HG02943 (cell line): ENCODE data around the gene CLEC16A.

Source experiments
- ATAC-seq: cut with Tn5 transposase; IDR thresholded peaks from one replicate; pipeline ENCODE4 v1.9.1; 2021; ENCODE audit warnings: mild to moderate bottlenecking, low read depth, moderate library complexity; ENCODE audit not compliant: unreplicated experiment

Gene CLEC16A

DNA sequence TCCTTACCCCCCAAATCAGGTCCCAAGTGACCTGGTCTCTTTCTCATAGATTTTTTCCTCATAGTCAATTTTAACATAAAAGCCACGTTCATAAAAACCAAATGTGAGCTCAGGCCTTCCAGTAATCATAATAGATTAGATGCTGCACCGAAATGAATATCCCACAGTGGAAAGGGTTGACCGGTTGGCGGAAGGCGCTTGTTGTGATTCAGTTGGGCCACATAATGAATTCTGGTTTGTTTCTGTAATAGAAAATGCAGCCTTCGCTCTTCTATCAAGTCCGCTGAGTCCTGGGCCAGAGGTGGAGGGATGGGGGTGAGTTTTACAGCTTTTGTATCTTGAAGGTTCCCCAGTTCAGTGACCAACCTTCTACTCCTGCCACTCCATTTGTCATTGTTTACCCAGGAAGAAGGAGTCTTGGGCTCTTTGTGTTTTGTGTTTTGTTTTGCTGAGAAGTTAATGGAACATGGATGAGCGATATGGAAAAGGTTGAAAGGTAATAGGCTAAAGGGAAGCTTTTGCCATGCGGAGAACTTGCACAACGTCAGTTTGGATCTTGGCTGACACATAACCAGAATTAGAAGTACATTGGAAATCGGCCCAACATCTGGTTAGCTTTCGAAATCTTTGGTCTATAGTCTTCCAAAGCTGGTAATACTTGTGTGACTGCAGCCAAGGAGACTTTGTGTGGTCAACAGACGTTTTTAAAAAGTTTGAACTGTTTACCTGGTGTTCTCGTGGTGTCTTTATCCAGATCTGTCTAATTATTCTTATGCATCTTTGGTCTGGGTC lies 89.5 kb downstream of the CLEC16A start:
- ATAC-seq = no peak

DNA sequence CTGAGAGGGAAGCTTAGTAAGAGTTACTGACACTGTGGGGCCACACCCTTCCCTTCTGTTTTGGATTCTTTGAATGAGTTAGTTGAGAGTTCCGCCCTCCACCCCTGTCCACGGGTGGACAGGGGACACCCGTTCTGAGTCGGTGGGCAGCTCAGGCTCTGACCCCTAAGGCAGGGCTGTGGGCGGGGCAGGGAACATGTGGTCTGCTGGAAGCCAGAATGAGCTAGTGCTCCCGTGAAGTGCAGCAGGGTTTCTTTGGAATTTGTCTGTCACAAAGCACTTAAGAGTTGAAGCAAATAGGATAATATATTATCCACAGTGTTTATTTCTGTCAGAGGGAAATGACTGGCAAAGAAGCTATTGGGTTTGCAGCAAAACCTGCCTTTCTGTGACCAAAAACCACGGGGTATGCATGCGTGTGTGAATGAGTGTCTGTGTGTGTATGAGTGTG lies 90.1 kb downstream of the CLEC16A start:
- ATAC-seq = no peak

GRCh38 chr16:11035096-11035495 lies 90.7 kb downstream of the CLEC16A start:
- ATAC-seq = no peak

- ATAC-seq = no peak
These were observed 91.7 kb downstream of the CLEC16A start for GRCh38 chr16:11036040-11036439.

DNA sequence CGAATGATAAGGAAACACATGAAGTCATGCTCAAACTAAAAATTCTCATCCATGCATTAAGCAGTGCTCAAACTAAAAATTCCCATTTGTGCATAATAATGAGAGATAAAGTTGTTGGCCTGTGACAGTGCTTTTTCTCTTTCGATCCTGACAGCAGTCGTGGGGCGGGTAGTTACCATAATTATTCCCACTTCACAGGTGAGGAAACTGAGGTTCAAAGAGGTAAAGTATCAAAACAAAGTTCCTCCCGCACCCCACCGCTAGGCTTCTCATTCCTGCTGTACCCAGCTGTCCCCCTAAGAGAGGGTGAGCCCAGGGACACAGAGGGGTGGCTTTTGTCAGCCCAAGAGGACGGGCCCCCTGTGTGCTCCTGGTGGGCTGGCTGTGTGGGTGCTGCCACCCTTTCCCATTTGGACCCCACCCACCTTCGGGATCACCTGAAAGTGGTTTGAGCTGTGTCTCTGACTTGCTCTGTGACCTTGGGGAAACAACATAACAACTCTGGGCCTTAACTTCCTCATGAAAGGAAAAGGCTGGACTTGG lies 92.6 kb downstream of the CLEC16A start:
- no peak for ATAC-seq

DNA sequence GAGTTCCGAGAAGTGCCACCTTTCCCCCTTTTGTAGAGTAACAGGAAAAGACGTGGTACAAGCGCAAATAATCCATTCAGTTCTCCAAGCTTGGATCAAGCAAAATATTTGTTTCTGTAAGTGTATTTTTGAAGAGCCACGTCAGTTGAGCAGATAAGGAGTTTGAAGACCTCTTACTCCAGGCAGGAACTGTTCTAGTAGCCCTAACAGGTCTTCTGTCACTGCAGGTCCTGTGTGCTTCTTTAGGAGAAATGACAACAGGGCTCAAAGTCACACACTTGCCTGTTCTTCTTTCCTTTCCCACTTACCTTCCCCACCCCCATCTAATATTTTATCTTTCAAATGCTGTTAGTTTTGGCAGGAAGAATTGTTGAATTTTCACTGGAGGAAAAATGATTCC lies 93.9 kb downstream of the CLEC16A start:
- ATAC-seq = no peak

- no peak for ATAC-seq
These were observed 94.4 kb downstream of the CLEC16A start for GRCh38 chr16:11038777-11039176.

- ATAC-seq = no peak
These were observed 95.4 kb downstream of the CLEC16A start for GRCh38 chr16:11039726-11040125.

- ATAC-seq = no peak
These were observed 97.8 kb downstream of the CLEC16A start for GRCh38 chr16:11042191-11042590.

DNA sequence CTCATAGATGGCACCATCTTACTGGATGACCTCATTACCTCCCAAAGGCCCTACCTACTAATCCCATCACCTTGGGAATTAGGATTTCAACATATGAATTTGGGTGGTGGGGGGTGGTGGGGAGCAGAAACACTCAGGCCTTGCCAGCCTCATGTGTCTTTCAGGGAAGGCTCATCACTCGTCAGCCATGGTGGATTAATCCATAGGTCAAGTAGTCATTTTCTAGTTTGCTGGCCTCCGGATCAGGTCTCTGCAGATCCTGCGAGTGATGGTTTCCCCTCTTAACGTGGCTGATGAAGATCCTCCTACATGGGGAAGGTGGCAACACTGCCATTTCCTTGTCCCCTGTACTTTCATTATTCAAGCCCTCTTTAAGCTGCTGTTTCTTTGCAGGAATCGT lies 101.1 kb downstream of the CLEC16A start:
- no peak for ATAC-seq

DNA sequence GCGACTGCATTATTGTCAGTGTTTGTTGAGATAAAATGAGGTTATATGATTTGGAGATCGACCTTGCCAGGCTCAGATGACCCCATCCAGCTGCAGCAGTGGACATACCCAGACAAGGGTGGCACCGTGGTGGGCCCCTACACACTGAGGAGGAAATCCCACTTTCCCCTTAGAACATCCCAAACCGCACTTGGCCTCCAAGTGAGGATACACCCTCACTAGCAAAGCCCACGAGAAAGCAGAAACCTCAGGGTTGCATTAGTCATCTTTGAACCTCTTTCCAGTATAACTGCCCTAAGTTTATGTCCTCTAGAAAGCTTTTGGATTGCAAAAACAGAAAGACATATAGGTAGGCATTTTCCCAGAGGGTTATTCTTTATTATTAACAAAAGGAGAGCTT lies 101.5 kb downstream of the CLEC16A start:
- ATAC-seq = no peak

DNA sequence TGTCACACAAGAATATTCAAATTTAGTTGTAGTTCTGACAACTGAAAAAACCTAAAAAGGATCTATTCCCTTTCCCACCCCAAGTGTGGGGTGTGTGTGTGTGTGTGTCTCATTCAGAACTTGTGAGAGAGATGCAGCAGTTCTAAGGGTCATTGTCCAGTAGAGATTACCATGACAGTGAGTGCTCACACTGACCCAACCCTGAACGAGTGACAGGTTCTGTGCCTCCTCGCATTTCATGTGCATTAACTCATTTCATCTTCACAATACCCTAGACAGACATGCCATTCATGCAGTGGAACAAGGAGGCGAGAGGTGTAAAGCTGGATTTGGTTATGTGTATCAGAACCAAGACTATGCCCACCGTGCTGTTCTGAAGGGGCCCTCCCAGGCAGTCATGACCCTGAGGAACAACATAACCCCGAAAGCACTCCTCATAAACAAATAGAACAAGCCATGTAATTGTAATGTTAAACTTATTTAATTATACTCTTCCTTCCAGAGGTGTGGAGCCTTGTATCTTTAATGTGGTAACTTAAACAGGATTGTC lies 102.1 kb downstream of the CLEC16A start:
- ATAC-seq = no peak

GRCh38 chr16:11047057-11047456 lies 102.7 kb downstream of the CLEC16A start:
- ATAC-seq = no peak

DNA sequence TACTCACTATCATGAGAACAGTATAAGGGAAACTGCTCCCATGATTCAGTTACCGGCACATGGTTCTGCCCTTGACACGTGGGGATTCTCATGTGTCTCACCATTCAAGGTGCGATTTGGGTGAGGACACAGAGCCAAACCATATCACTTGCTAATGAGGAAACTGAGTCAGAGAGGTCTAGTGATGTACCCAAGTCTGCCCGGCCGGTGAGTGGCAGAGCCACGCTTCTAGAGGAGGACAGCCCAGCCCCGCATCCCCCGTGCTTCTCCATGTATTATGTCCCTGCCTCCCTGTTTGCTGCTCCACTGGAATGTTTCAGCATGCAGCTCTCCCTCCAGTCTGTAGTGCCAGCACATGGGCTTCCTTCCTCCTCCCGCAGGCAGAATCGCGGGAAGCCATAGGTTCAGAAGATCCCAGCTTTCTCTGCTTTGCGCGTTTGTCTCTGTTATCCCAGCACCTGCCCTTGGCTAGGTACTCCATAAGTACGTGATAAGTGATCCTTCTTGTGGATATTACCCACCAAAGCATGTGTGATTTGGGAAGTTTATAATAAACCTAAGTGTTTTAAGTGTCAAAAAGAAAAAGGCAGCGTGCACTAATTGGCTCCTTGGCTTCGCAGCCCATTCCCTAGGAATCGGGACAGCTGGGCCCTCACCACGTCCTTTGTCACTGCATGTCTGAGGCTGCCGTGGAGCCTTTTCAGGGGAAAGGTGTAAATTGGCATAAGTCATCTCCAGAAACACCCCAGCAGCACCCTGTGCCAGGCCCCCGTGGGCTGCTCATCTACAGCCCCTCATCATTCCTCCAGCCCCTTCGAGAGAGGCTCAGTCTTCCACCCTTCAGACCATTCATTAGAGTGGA lies 103.8 kb downstream of the CLEC16A start:
- no peak for ATAC-seq

DNA sequence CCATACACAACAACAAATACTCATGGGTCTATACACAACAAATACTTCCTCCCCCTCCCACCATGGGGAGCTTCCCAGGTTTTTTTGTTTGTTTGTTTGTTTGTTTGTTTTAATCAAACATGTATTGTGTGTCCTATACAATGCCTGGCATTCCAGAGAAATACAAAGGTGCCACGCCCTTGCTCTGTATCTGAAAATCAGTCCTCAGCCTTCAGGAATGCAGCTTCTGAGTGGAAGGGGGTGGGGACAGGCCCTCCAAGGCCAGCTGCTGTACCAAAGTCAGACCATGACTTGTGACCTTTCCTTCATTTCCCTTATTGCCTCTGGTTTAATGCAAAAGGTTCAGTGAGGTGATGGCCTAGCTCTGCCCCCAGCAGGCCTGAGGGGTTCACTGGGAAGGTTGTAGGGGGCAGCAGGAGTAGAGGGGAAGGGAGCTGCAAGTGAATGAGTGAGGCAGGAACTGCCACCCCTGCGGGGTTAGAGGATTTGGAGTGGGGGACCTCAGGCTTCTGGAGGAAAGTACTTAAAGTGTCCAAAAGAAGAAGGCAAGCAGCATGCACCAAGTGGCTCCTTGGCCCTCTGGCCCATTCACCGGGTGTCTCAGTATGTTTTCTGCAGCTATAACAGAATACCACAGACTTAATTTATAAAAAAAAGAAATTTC lies 105.2 kb downstream of the CLEC16A start:
- no peak for ATAC-seq

DNA sequence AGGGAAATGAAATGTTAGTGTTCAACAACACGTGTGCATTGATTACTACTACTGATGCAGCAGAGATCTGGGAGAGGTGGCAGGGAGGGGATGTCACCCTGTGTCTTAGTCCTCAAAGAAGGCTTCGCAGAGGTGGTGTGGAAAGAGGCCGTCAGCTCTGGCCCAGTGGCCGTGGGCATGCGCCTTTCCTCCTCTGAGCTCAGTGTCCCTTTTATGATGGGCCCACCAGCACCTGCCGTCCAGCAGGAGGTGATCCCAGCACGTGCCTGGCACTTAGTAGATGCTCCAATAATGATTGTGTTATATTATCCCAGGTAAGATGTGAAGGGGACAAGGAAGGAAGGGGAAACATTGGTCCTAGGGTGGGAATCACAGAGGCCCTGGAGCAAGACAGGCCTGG lies 106.2 kb downstream of the CLEC16A start:
- no peak for ATAC-seq

- no peak for ATAC-seq
These were observed 106.6 kb downstream of the CLEC16A start for GRCh38 chr16:11050944-11051343.

DNA sequence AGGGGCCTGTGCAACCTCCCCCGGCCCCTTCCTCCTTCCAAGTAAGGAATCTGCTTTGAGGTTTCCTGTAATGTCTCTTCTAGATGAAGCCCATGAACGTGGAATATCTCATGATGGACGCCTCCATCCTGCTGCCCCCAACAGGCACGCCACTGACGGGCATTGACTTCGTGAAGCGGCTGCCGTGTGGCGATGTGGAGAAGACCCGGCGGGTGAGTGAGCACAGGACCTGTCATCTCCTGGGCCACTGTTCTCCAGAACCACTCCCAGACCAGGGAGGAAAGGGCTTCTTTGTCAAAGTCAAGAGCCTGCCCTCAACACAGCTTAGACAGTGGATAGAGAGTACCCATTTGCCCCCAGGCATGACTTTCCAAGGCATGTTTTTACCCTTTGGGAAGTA lies 107.1 kb downstream of the CLEC16A start:
- ATAC-seq = no peak

- no peak for ATAC-seq
These were observed 107.8 kb downstream of the CLEC16A start for GRCh38 chr16:11051879-11052808.
